EH (cell line): ENCODE data around the gene NR3C2.

Experiments used
- DNase-seq: peaks from one replicate; pipeline ENCODE4 v3.0.0-alpha.2; 2015; ENCODE audit warnings: low read depth

Gene NR3C2

GRCh38 chr4:148441986-148442831 lies at the start of gene NR3C2:
TSS of gene NR3C2 (minus strand) at chr4:148442414.
- peak; percentile 97 for DNase-seq

GRCh38 chr4:148487181-148487580 lies 45.0 kb upstream of the NR3C2 start:
- no peak for DNase-seq

- no peak for DNase-seq
Observed at GRCh38 chr4:148481636-148482035, 39.4 kb upstream of the NR3C2 start.

GRCh38 chr4:148477276-148477675 lies 35.1 kb upstream of the NR3C2 start:
- DNase-seq: no peak

GRCh38 chr4:148469938-148470337 lies 27.7 kb upstream of the NR3C2 start:
- DNase-seq: no peak

- DNase-seq: no peak
Observed at GRCh38 chr4:148454835-148455234, 12.6 kb upstream of the NR3C2 start.

- DNase-seq: no peak
Observed at GRCh38 chr4:148453833-148454232, 11.6 kb upstream of the NR3C2 start.

GRCh38 chr4:148452970-148453369 lies 10.8 kb upstream of the NR3C2 start:
- no peak for DNase-seq

- no peak for DNase-seq
Observed at GRCh38 chr4:148449921-148450320, 7.7 kb upstream of the NR3C2 start.

GRCh38 chr4:148448141-148448540 lies 5.9 kb upstream of the NR3C2 start:
- DNase-seq: no peak

- no peak for DNase-seq
Observed at GRCh38 chr4:148447681-148448080, 5.5 kb upstream of the NR3C2 start.

- DNase-seq: no peak
Observed at GRCh38 chr4:148445860-148446330, 3.7 kb upstream of the NR3C2 start.

- DNase-seq: no peak
Observed at GRCh38 chr4:148445071-148445859, 3.1 kb upstream of the NR3C2 start.

- DNase-seq: peak; percentile 7
Observed at GRCh38 chr4:148444296-148445070, 2.3 kb upstream of the NR3C2 start.

- DNase-seq: no peak
Observed at GRCh38 chr4:148443512-148444295, 1.5 kb upstream of the NR3C2 start.

- DNase-seq: peak; percentile 1
Observed at GRCh38 chr4:148442832-148443511, 758 bp upstream of the NR3C2 start.

GRCh38 chr4:148441624-148441985 lies 609 bp downstream of the NR3C2 start:
- no peak for DNase-seq

GRCh38 chr4:148438047-148438446 lies 4.2 kb downstream of the NR3C2 start:
- DNase-seq: no peak

- DNase-seq: no peak
Observed at GRCh38 chr4:148437439-148437838, 4.8 kb downstream of the NR3C2 start.

GRCh38 chr4:148436512-148436911 lies 5.7 kb downstream of the NR3C2 start:
- DNase-seq: no peak
